ENCODE measurements around the gene SLC9A4.

Gene SLC9A4

GRCh38 chr2:102453501-102453900 lies 19.5 kb upstream of the SLC9A4 start:
- no peak for DNase-seq

GRCh38 chr2:102455061-102455670 lies 17.9 kb upstream of the SLC9A4 start:
- no peak for DNase-seq

DNA sequence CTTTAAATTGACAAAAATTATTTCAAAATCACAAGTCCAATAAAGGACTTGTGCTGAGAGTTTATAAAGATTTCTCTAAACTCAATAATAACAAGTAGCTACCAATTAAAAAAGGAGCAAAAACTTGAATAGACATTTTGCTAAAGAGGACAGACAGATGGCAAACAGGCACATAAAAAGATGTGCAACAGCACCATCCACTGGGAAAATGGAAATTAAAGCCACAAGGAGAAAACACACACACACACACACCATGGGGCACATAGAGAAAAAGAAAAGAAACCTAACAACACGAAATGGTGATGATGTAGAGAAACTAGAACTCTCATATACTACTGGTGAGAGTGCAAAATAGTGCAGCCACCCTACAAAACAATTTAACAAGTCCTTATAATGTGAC lies 12.6 kb upstream of the SLC9A4 start:
- no peak for DNase-seq

DNA sequence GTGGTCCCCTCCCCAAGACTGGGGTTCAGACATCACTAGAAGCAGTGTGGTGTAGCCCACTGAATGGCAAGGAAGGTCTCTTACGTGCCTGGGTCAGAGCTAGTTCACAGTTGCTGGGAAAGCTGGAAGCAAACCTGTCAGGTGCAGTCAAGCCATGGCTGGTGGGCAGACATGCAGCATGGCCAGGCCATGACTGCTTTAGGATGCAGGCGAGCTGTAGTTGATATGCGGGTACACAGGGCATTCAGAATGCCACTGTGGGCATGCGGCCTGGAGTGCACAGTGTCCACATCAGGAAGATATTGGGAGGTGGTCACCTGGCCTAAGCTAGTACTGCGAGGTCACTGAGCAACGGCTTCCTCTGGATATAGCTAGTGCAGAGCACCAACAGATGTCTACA lies 11.8 kb upstream of the SLC9A4 start:
- DNase-seq, result no peak

- no peak for DNase-seq
Measured at GRCh38 chr2:102463160-102463559, 9.9 kb upstream of the SLC9A4 start.

DNA sequence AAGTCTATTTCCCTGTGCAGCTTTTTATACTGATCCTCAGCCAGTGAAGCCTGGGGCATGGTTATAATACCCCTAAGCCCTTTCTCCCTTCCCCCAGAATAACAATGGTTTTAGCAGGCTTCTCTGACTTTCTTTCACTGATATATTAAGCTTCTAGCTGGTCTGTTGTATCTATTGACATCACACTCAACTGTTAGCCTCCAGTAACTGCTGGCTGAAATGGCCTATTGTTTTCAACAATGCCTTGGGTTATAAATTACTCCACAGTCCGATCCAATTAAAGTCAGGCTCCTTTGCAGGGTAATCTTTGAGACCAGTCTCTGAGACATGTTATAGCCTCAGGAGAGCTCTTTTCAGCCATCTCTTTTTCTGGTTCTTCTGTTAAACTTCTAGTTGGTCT lies 2.9 kb upstream of the SLC9A4 start:
- no peak for DNase-seq

DNA sequence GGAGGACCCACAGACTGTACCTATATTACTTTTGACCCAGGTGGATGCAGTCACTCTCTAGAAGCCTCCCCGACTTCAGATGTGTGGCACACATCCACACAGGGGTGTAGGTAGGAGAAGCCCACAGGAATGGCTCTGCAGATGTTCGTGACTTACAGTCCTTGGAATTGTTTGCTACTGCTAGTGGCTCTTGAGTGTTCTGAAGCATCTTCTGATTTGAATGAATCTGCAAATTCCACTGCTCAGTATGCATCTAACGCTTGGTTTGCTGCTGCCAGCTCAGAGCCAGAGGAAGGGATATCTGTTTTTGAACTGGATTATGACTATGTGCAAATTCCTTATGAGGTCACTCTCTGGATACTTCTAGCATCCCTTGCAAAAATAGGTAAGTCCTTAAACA lies 605 bp downstream of the SLC9A4 start:
- DNase-seq, result no peak

DNA sequence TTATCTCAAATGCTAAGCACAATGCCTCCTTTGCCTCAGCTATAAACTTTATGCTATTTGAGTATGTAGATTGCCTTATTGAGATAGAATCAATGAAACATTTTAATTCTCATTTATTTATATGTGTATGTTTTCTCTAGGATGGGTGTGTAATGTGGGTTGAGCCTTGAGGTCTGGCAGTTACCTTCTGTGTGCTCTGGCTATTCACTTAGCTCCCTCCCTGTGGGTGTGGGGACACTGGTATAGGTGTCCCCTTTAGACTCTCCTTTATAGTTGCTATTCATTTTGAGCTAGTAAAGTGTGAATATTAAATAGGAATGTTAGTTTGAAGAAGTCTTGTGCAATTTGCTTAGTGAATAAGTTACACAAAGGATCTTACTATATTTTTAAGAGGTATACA lies 1.8 kb downstream of the SLC9A4 start:
- no peak for DNase-seq

- DNase-seq, result no peak
Measured at GRCh38 chr2:102478686-102479470, 5.9 kb downstream of the SLC9A4 start.

DNA sequence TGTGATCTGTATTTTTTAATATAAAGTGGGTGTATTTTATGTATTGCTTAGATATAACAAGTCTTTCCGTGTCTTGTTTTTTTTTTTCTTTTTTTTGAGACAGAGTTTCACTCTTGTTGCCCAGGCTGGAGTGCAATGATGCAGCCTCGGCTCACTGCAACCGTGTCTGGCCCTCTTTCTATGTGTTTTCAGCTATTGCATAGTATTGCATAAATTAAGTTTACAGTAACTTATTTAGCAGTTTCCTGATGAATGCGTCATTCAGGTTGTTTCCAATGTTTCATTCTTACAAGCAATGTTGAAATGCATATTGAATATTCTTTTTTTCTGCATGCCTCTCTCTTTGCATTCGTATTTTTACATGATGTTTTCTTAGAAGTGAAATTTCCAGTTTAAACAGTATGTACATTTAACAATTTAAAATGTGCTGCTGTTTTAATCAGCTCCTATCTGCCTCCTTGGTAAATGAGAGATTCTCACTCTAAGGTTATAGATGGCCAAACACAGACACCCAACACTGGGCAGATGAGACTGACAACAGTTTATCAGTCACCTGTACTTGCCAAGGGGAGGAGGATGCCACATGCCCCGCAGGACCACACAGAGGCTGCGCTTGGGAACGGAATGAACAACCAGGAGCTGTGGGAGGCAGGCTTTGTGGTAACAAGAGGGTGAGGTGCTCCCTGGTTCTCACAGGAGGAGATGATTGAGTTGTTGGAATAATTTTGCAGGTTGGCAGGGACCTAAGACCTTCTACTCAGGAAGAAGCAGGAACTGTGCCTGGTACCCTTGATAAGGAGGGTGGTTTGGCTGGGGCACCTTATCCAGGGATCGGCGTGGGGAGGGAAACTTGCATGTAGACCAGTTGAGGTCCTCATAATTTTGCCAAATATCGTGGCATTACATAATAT lies 7.5 kb downstream of the SLC9A4 start:
- DNase-seq, result no peak

- no peak for DNase-seq
Measured at GRCh38 chr2:102481931-102482330, 8.9 kb downstream of the SLC9A4 start.

DNA sequence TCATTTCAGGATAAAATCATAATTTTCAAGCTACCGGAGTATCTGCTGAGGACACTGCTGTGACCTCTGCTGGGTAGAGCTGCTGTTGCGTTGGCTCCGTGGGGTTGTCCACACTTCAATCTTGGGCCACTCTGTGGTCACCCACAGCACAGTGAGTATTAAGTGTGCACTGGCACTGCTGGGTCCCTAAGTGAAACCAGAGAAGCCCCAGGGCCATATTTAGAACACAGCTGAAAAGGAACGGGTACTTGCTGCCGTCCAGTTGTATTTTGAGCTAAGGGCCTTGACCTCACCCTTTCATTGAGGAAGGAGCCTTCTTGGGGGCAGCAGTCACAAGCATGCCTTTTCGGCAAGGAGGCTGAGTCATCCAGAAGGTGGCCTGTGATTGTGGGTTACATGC lies 10.1 kb downstream of the SLC9A4 start:
- no peak for DNase-seq

DNA sequence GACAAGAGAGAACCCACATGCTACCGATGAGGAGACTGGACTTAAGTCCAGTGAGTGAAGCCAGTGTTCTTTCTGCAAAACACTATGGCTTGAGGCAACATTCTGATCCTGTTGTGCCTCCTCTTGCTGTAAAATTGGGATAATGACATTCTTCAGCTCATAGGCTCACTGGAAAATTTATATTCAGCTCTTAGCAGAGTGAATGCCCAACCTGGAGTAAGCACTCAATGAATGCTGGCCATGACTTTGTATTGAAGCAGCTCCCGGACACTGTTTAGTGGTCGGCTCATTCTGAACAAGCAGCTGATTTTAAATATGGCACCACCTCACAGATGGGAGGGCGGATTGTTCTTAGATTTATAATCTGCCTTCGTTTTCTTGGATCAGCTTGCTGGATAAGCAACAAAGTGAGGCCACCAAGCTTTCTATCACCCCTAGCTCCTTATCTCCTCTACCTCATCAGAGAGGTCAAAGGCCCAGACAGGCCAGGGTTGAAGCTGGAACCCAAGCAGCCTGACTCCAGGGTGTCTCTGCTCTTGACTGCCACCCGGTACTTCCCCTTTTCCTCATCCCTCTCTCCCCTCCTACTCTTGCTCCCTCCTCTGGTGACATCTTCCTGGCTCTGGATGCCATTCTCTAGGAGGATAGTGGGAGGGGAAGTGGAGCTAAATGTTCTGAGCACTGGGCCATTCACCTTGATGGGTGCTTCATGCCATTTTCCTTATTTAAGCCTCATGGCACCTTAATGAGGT lies 11.5 kb downstream of the SLC9A4 start:
- DNase-seq, result no peak

- DNase-seq, result no peak
Measured at GRCh38 chr2:102485147-102485785, 12.2 kb downstream of the SLC9A4 start.

- no peak for DNase-seq
Measured at GRCh38 chr2:102486941-102487702, 14.1 kb downstream of the SLC9A4 start.

DNA sequence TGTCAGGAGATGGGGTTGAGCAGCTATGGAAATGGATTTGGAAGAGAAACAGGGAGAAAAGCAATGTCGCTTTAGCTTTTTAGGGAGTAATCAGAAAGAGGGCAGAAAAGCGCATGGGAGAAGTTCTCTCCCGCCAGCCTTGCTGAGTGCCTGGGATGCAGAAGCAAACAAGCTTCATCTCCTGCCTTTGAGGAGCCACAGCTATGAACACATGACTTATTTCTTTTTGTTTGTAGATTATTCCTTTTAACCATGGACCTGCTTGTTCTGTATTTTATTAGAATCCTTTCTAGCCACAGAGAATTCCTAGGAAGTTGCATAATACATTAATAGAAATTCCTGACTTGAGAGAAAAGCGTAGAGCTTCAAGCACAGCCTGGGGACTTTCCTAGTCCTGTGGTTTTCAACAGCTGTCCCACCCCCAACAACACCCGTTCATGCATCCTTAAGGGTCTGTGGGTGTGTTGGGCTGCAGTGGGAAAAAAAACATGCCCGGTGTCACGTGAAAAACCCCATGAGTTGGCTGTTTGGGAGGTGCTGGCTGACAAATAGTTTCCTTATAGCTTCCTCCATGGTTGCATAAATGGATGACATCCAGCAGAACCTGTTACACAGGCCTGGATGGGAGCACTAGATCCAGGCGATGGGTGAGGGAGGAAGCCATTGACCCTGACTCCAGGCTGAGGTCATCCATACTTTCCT lies 14.9 kb downstream of the SLC9A4 start:
- DNase-seq, result no peak

- no peak for DNase-seq
Measured at GRCh38 chr2:102489646-102490045, 16.6 kb downstream of the SLC9A4 start.

- DNase-seq, result no peak
Measured at GRCh38 chr2:102492006-102492405, 19.0 kb downstream of the SLC9A4 start.

DNA sequence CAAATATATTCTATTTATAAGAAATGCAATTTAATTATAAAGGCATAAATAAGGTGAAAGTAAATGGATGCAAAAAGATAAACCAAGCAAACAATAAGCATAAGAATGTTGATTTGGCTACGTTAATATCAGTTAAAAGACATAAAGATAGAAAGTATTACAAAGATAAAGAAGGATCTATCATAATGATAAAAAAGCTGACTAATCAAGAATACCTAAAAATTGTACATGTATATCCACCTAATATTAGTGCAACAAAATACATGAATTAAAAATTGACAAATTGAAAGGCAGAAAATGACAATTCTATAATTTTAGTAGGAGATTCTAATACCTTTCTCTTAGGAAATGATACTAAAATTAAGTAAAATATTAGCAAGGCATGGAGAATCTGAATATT lies 21.5 kb downstream of the SLC9A4 start:
- DNase-seq, result no peak
